ENCODE measurements around the gene GPX5. TPM values are rescaled to one million over a fixed set of nuclear protein-coding genes. Genes with fewer than 3 reads are reported as not detected.
"Not testable (repeated sequence)": the region's sequence is repeated elsewhere in the genome, so short reads cannot be mapped to it uniquely, and the experiment has no call there.

The GPX5 gene
- total RNA-seq, 1 donor from 2014 or later, result not detected

DNA sequence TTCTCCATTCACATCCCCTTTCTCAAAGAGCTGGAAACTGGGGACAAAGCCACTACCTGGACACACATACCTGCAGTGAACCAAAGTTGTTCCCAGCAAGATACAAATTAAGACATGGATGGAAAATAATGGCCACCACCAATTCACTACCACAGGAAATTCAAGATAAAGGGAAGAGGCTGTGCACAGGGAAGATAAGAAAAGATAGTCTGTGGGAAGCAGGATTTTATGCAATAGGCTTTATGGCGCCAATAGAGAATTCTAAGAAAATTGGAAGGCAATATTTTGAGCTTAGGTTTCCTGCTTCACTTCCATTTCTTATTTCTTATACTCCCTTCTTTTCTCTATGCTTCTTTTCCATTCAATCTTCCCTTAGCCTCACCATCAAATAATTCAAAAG is 19.9 kb upstream of the GPX5 start:
- H3K4me3 Mint-ChIP-seq (ENCODE audit: unreplicated experiment), result no peak overlapping the region
- H3K27me3 Mint-ChIP-seq (ENCODE audit: low read depth), result peaks cover 21% of the 10 kb centered on the region
- no peak for TF ChIP-seq CTCF (IDR thresholded peaks at IDR 0.05)
- H3K9me3 Mint-ChIP-seq (ENCODE audit: low read depth), result no peaks in the 10 kb centered on the region
- H3K36me3 Mint-ChIP-seq (ENCODE audit: low read depth), result no peaks in the 10 kb centered on the region
- no peak overlapping the region for H3K27ac Mint-ChIP-seq (ENCODE audit: unreplicated experiment)
- DNase-seq (ENCODE audit: low spot score), result no peak
- H3K4me1 Mint-ChIP-seq (ENCODE audit: low read depth), result no peaks in the 10 kb centered on the region

- no peak overlapping the region for H3K27ac Mint-ChIP-seq (ENCODE audit: unreplicated experiment)
Measured at GRCh38 chr6:28506807-28507475, 18.7 kb upstream of the GPX5 start.

GRCh38 chr6:28511628-28512300 is 13.9 kb upstream of the GPX5 start:
- Mint-ChIP-seq H3K36me3 (ENCODE audit: low read depth) (no peaks in the 10 kb centered on the region), H3K4me3 (ENCODE audit: unreplicated experiment) (no peak overlapping the region), H3K9me3 (ENCODE audit: low read depth) (no peaks in the 10 kb centered on the region), H3K27ac (ENCODE audit: unreplicated experiment) (no peak overlapping the region), H3K27me3 (ENCODE audit: low read depth) (peaks cover 29% of the 10 kb centered on the region), H3K4me1 (ENCODE audit: low read depth) (no peaks in the 10 kb centered on the region)
- no peak for TF ChIP-seq CTCF (IDR thresholded peaks at IDR 0.05)
- DNase-seq (ENCODE audit: low spot score), result no peak

More at GRCh38 chr6:28506807-28507475, 18.7 kb upstream of the GPX5 start:
- Mint-ChIP-seq H3K4me3 (ENCODE audit: unreplicated experiment) (no peak overlapping the region), H3K27me3 (ENCODE audit: low read depth) (peaks cover 21% of the 10 kb centered on the region), H3K36me3 (ENCODE audit: low read depth) (no peaks in the 10 kb centered on the region), H3K4me1 (ENCODE audit: low read depth) (no peaks in the 10 kb centered on the region), H3K9me3 (ENCODE audit: low read depth) (no peaks in the 10 kb centered on the region)
- no peak for DNase-seq (ENCODE audit: low spot score)
- no peak for TF ChIP-seq CTCF (IDR thresholded peaks at IDR 0.05)

GRCh38 chr6:28512387-28512786 is 13.3 kb upstream of the GPX5 start:
- not testable (repeated sequence) for DNase-seq (ENCODE audit: low spot score); H3K9me3 Mint-ChIP-seq (ENCODE audit: low read depth); H3K27ac Mint-ChIP-seq (ENCODE audit: unreplicated experiment); H3K36me3 Mint-ChIP-seq (ENCODE audit: low read depth); H3K4me1 Mint-ChIP-seq (ENCODE audit: low read depth); H3K4me3 Mint-ChIP-seq (ENCODE audit: unreplicated experiment)
- H3K27me3 Mint-ChIP-seq (ENCODE audit: low read depth), result peaks cover 27% of the 10 kb centered on the region

GRCh38 chr6:28515676-28516075 is 10.0 kb upstream of the GPX5 start, which contains the start of gene GPX6:
GPX6 (minus strand) TSS chr6:28515793; CDS start chr6:28515743, 50 bp downstream.
- Mint-ChIP-seq H3K36me3 (ENCODE audit: low read depth) (no peaks in the 10 kb centered on the region), H3K27ac (ENCODE audit: unreplicated experiment) (no peak within 1 kb of the TSS), H3K4me3 (ENCODE audit: unreplicated experiment) (no peak within 1 kb of the TSS), H3K27me3 (ENCODE audit: low read depth) (peaks cover 35% of the 10 kb centered on the region), H3K4me1 (ENCODE audit: low read depth) (no peaks in the 10 kb centered on the region), H3K9me3 (ENCODE audit: low read depth) (no peaks in the 10 kb centered on the region)
- TF ChIP-seq CTCF (IDR thresholded peaks at IDR 0.05), result no peak
- no peak for DNase-seq (ENCODE audit: low spot score)

Measured in chondrocyte (in vitro differentiated cells).